ENCODE measurements around the gene LRTM2.

GRCh38 chr12:1853716-1854115 is 33.4 kb downstream of the LRTM2 start:
- TF ChIP-seq CTCF (IDR thresholded peaks at IDR 0.05) (no peak), EP300 (IDR thresholded peaks at IDR 0.05) (no peak), POLR2A (IDR thresholded peaks at IDR 0.05) (no peak)
